Coronary artery (tissue), 2 donors: ENCODE results near the gene RBBP8NL.
A peak's percentile ranks its signal among the peaks of the same experiment; 100 is the strongest.

Source experiments
- DNase-seq: peaks from one replicate; pipeline ENCODE4 v3.0.0-alpha.2; 2017; ENCODE audit warnings: low spot score
- H3K27ac ChIP-seq, 2 donors: fragments of 200-600 bp; sonication (generic); one replicate each; pipeline ENCODE4 v1.5.1; 2016 to 2019
- H3K4me3 ChIP-seq: fragments of 200-600 bp; sonication (generic); 2 replicates; pipeline ENCODE4 v1.5.1; 2016; ENCODE audit warnings: mild to moderate bottlenecking, moderate library complexity
- TF ChIP-seq, protein P1 (sequence below): fragments of 200-600 bp; sonication (generic); IDR thresholded peaks from one replicate; pipeline ENCODE4 v1.5.1; 2019; ENCODE audit warnings: antibody characterized with exemption

Gene RBBP8NL

DNA sequence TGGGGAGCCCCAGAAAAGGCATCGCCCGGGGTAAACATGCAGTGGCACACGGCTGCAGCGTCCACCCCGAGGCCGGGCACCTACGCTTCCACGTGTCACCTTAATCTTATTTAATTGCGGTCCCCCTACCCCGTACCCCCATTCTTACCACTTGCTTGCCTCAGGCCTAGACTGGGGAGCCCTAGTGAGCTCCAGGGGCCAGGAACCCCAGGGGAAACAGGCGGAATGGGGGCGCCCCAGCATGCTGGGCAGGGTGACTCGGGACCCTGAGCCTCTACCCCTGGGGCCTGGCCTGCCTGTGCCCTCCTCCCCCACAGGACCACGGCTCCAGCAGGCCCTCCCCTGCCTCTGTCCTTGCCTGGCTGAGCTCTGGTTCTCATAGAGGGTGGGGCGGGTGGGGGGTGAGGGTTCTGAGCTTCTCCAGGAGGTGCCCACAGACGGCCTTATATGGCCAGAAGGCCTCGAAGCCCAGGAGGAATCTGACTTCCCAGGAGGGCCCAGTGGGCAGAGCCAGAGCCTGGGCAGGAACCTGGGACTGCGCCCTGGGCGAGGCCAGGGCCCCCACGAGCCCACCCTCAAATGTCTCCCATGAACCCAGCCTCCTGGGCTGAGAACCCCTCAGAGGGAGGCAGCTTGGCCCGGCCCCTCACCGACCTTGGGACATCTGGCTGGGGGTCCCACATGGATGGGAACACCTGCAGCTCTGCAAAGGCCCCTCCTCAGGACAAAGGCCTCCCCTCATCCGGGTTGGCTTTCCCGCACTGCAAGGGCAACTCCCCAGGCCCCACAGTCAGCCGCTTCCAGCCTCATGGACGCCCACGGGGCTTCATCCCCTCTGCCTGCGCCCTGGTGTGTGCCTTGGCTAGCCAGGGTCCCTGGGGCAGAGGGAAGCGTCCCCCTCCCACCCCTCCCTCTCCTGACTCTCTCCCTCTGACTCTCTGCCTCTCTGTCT lies 55.0 kb downstream of the RBBP8NL start:
- DNase-seq = no peak
- Histone ChIP-seq H3K4me3 (no peak overlapping the region), H3K27ac (peak overlapping the region; percentile 94 to 95)
- TF ChIP-seq, protein P1, sequence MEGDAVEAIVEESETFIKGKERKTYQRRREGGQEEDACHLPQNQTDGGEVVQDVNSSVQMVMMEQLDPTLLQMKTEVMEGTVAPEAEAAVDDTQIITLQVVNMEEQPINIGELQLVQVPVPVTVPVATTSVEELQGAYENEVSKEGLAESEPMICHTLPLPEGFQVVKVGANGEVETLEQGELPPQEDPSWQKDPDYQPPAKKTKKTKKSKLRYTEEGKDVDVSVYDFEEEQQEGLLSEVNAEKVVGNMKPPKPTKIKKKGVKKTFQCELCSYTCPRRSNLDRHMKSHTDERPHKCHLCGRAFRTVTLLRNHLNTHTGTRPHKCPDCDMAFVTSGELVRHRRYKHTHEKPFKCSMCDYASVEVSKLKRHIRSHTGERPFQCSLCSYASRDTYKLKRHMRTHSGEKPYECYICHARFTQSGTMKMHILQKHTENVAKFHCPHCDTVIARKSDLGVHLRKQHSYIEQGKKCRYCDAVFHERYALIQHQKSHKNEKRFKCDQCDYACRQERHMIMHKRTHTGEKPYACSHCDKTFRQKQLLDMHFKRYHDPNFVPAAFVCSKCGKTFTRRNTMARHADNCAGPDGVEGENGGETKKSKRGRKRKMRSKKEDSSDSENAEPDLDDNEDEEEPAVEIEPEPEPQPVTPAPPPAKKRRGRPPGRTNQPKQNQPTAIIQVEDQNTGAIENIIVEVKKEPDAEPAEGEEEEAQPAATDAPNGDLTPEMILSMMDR = no peak

DNA sequence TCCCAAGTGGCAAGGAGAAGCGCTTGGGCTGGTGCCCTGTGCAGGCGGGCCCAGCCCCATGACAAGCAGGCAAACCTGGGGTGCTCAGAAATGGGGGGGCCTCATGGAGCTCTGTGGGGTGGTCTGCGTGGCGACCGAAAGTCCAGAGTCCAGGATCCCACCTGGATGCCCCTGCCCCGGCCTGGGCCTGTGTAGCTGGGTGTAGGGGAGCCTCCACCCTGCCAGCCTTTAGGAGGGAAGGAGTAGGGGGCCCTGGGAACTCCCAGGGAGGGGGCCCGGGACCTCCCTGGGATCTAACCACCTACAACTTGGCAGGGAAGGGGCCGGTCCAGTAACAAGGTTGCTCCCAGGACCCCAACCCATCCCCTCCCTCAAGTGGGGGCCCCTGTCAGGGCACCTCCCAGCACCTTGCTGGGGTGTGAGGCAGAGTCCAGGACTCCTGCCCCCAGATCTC lies 55.7 kb downstream of the RBBP8NL start:
- no peak for DNase-seq
- H3K4me3 ChIP-seq = no peak overlapping the region
- TF ChIP-seq, protein P1 = no peak
- peak overlapping the region; percentile 94 to 95 for H3K27ac ChIP-seq

DNA sequence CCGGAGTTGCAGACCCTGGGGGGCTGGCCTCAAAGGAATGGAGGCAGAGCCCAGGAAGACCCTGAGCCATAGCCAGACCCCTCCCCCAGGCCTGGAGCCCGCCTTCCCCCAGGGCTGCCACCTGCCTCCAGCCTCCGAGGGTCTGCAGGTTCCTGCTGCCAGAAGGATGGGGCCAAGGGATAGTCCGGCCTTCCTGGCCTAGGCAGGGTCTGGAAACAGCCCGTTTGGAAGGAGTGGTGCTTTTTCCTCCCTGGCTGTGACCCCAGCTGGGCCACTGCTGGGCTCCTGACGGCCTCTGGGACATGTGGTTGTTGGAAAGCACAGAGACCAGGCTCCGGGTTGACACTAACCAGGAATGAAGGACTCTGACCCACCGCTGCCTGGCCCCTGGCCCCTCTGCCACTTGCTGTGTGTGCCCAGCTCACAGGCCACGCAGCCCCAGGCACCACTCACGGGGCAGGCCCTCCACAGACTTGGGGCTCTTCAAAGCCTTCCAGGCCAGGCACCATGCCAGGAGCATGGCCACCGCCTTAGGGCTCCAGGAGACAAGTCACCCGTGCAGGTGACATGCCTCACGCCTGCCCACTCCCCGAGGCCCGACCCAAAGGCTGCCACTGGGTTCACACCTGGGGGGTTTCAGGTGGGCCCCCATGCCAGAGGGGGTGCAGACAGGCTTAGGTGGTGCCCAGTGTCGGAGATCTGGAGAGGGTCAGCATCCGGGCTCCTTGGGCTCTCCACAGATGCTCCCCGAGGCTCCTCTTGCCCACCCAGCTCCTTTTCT lies 56.3 kb downstream of the RBBP8NL start:
- no peak overlapping the region for H3K4me3 ChIP-seq
- H3K27ac ChIP-seq = peak overlapping the region; percentile 94 to 95
- TF ChIP-seq, protein P1 = no peak
- DNase-seq = no peak

DNA sequence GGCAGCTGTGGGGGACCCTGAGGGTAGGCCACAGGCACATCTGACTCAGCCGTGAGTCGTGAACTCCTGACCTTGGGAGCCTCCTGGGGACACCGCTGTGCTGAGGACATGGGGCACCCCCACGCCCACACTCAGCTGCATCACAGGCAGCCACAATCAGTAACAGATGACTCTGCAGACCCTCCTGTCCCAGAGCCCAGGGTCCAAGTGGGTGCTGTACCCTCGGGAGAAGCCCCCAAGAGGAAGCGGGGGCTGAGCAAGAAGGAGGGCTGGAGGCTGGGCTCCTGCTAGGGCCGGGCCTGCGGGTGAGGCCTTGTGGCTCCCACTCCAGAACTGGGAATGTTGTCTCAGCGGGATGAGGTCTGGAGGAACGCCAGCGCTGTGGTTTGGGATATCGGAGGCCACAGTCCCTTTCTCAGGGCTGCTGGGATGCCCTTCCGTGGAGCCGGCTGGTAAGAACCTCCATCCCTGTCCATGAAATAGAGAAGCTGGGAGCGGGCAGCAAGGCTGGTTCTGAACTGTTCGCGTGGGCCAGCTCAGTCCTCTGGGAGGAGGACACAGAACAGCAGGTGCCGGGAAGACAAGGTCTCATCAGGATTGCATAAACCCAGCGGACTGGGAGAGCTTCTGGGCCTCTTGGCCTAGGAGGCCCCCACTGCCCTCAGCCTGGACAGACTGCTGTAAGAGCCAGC lies 57.1 kb downstream of the RBBP8NL start:
- peak overlapping the region; percentile 94 to 95 for H3K27ac ChIP-seq
- H3K4me3 ChIP-seq = no peak overlapping the region
- TF ChIP-seq, protein P1 = no peak
- no peak for DNase-seq

DNA sequence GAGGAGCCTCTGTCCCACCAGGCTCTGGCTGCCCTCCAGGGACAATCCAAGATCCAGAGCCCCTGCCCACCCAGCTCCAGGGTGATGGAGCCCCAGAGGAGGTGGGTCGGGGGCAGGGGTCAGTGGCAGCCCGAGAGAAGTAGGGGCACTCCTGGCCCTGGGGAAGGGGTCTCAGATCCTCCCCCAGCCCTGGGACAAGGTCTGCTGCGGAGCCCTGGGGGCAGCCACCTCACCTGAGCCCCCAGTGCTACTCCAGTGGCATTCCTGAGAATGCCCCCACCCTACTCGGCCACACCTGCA lies 57.6 kb downstream of the RBBP8NL start:
- peak overlapping the region; percentile 94 to 95 for H3K27ac ChIP-seq
- TF ChIP-seq, protein P1 = no peak
- DNase-seq = no peak
- no peak overlapping the region for H3K4me3 ChIP-seq

DNA sequence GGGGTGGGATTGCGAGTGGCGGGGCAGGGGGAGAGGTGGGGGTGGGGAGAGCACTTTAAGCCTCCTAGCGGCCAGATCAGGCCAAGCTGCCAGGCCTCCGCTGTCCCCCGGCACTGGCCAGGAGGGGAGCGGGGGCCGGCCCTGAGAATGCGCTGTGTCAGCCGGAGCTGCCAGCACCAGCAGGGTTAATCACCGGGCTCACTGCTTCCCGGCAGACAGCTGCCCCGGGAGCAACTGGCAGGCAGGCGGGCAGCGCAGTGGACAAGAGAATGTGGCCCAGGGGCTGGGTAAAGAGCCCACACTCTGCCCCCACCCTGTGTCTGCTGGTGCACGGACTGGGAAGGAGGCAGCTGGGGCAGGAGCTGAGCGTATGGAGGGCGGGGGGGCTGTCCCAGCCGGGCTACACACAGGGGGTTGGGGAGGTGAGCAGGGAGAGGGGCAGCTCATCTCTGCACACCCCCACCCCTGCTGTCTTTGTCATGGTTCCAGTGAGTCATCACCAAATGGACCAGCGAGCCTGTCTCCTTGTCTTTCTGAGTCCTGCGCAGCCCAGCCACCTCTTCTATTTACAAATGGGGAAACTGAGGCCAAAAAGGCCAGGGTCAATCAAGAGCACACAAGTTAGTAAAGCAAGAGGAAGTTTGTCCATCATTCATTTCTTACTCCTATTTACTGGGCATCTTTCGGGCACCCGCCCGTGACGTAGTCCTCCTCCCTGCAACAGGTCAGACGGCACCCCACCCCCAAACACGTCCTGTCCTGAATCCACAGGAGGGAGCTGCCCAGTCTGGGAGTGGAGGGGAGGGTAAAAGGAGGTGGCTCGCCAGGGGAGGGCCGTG lies 58.1 kb downstream of the RBBP8NL start:
- TF ChIP-seq, protein P1 = no peak
- DNase-seq = no peak
- Histone ChIP-seq H3K4me3 (peak overlapping the region; percentile 85), H3K27ac (peak overlapping the region; percentile 94 to 95)
